GM21717 (cell line): Measurements from ENCODE around the gene ALDH3B2.
"Not testable (repeated sequence)": the region's sequence is repeated elsewhere in the genome, so short reads cannot be mapped to it uniquely, and the experiment has no call there.

Experiments
- ATAC-seq: cut with Tn5 transposase; IDR thresholded peaks from one replicate; pipeline ENCODE4 v1.9.1; 2021; ENCODE audit warnings: mild to moderate bottlenecking, moderate library complexity; ENCODE audit not compliant: unreplicated experiment

Gene ALDH3B2

DNA sequence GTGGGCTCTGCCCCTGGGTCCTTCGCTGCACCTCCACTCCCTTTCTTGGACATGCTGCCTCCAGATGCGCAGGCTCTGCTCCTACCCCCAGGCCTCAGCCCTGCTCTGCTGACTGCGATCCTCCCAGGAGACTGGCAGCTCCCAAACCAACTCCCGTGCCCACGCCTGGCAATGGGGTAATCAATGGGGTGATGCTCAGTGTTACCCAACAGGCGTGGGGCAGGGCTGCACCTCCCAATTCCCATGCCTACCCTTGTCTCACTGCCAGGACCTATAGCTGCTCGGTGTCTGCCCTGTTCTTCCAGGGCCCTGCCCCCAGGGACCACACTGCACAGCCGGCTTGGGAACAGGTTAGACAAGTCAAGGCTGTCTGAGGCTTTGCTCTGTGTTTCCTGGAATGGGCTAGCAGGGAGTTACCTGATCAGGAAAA lies at the start of gene ALDH3B2:
TSS of gene ALDH3B2 (minus strand) at position 182 of the 430 bp plus-strand sequence. CDS start 7,688 bp downstream, outside the sequence.
- no peak for ATAC-seq

DNA sequence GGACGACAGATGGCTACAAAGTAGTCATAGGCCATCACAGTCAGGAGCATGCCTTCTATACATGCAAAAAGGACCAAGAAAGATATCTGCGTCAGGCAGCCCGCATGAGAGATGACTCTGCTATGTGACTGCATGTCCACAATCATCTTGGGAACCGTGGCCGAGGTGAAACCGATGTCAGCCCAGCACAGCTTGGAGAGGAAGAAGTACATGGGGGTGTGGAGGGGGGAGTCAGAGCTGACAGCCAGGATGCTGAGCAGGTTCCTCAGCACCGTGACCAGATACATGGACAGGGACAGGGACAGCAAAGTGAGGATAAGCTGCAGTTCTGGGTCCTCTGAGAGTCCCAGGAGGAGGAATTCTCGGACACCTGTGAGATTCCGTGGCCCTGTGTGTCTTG lies 48.6 kb upstream of the ALDH3B2 start:
- not testable (repeated sequence) for ATAC-seq

- not testable (repeated sequence) for ATAC-seq
Measured at GRCh38 chr11:67716226-67716625, 41.8 kb upstream of the ALDH3B2 start.

DNA sequence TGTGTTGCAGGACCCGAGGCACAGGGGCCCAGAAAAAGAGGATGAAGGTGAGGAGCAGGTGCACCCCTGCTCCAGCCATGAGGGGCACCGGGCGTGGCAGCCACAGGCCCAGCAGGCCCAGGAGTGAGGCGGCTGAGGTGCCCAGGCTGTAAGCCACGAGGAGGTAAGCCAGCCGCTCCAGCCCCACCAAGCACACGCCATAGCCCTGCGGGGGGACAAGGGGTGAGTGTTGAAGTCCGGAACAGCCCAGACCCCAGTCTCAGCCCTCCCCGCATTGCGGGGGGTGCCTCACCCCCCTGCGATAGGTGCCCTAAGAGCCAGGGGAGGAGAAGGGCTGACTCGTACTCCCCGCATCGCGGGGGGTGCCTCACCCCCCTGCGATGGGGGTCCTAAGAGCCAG lies 41.4 kb upstream of the ALDH3B2 start:
- not testable (repeated sequence) for ATAC-seq

GRCh38 chr11:67713892-67714509 lies 39.6 kb upstream of the ALDH3B2 start:
- ATAC-seq = not testable (repeated sequence)

DNA sequence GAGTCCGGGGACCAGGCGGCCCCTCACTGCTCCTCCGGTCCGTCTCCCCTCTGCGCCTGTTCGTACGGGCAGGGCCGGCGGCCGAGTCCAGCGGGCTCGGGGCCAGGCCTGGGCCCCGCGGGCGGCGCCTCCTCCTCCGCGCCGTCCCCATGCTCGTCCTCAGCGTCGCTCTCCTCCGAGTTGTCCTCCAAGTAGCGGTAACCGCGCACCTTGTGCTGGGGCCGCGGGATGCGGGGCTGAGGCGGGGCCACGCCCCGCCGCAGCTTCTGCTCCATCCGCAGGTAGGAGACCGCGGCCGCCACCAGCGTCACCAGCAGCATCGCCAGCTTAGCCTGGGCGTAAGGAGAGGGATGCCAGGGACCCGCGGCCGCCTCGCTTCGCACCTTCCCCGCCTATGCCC lies 37.3 kb upstream of the ALDH3B2 start:
- not testable (repeated sequence) for ATAC-seq

- ATAC-seq = not testable (repeated sequence)
Measured at GRCh38 chr11:67711212-67711611, 36.8 kb upstream of the ALDH3B2 start.

DNA sequence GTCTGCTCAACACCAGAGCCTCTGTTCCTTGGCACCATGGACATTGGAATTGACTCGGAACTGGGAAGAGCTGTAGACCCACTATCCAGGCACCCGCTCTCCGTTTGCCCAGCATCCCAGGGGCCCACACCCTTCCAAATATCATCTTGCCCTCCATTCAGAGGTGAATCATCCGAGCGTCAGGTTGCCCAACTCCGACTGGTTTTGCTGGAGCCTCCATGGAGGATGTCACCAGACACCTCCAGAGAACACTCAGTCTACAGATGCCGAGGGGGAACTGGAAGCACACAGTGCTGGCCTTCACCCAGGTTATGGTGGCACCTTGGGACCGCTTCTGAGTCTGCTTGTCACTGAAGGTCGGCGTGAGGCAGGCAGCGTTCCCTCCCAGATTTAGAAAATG lies 35.4 kb upstream of the ALDH3B2 start:
- ATAC-seq = not testable (repeated sequence)

DNA sequence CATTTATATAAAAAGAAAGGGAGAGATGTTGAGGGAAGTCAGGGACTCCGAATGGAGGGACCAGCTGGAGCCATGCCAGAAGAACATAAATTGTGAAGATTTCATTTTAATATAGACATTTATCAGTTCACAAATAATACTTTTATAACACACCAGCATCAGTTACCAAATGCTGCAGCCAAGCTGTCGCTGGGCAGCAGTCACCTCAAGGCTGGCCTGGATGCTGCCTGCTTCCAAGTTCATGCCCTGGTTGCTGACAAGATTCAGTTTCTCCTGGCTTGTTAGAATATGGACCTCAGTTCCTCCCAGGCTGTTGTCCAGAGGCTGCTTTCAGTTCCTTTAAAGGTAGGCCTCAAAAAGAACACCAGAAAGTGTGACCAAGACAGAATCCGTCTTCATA lies 30.8 kb upstream of the ALDH3B2 start:
- ATAC-seq = no peak

DNA sequence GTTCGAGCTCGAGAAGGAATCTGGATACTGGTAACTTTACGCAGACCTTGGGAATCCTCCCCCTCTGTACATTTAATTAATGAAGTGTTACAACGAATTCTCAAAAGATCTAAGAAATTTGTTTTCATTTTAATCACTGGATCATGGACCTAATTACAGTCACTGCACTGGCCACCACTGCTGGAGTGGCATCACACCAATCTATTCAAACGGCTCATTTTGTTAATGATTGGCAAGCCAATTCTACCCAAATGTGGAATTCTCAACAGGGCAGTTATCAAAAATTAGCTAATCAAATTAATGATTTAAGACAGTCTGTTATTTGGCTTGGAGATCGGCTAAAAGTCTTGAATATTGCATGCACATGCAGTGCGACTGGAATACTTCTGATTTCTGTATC lies 30.1 kb upstream of the ALDH3B2 start:
- ATAC-seq = no peak

GRCh38 chr11:67703709-67704108 lies 29.3 kb upstream of the ALDH3B2 start:
- not testable (repeated sequence) for ATAC-seq

GRCh38 chr11:67700548-67701262 lies 26.3 kb upstream of the ALDH3B2 start:
- no peak for ATAC-seq

DNA sequence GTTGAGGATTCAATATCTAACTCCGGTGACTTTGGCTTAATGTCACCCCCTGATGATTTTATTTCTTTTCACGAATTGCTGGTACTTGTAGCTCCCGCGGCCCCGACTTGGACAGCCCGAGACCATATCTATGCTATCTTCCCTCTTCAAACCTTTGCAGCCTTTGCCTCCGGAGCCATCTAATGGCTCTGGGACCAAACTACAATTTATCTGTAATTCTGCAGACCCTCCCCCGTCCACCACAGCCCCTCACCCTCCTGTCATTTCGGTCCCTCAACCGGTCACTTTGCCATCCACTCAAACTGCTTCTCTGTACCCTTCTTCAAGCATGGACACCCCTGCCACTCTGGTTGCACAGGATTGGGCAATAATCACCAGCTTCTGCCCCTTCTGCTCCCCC lies 25.7 kb upstream of the ALDH3B2 start:
- no peak for ATAC-seq

- no peak for ATAC-seq
Measured at GRCh38 chr11:67699521-67699920, 25.1 kb upstream of the ALDH3B2 start.

DNA sequence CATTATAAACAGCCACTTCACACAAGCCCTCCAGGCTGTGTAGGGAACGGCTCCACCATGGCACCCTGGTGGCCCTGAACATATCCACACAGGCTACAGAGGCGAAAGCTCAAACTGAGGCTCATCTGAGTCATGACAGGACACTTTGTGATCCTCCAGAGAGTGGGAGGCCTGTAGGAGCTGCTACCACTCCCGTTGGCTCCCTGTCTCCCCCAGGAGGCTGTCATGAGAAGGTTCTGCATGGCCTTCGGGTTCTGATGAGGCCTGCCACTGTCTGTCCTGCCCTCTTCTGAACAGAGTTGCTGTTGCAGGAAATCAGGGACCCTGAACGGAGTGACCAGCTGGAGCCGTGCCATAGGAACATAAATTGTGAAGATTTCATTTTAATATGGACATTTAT lies 23.8 kb upstream of the ALDH3B2 start:
- ATAC-seq = no peak

DNA sequence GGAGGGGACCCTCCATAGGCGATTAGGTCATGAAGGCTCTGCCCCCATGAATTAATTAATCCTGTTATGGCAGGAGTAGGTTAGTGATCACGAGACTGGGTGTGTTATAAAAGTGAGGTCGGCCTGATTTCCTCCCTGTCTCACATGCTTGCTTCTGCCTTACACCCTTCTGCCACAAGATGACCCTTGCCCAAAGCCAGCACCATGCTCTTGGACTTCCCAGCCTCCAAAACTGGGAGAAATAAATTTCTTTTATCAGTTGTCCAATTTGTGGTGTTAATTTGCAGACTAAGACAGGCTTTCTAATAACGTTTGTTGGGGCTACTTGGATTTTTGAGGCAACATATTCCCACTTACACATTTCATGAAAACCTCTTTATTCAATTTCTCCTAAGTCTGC lies 23.4 kb upstream of the ALDH3B2 start:
- no peak for ATAC-seq

- ATAC-seq = no peak
Measured at GRCh38 chr11:67696998-67697397, 22.6 kb upstream of the ALDH3B2 start.

DNA sequence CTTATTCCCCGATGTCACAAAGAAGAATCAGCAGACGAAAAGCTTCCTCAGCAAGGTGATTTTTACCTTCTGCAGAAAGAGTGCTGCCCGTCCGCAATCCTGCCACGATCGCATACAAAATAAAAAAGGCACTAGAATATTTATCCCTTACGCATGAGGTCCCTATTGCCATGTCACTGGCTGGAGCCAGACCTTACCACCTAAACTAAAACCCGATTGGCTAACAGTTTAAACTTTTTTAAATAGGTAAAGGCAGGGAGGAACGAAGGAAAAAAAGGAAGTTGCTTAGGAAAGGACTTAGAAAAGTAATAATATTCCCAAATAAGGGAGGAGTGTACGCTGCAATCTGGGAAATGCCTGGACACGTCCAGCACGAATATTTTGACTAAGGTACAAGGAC lies 21.2 kb upstream of the ALDH3B2 start:
- ATAC-seq = no peak

DNA sequence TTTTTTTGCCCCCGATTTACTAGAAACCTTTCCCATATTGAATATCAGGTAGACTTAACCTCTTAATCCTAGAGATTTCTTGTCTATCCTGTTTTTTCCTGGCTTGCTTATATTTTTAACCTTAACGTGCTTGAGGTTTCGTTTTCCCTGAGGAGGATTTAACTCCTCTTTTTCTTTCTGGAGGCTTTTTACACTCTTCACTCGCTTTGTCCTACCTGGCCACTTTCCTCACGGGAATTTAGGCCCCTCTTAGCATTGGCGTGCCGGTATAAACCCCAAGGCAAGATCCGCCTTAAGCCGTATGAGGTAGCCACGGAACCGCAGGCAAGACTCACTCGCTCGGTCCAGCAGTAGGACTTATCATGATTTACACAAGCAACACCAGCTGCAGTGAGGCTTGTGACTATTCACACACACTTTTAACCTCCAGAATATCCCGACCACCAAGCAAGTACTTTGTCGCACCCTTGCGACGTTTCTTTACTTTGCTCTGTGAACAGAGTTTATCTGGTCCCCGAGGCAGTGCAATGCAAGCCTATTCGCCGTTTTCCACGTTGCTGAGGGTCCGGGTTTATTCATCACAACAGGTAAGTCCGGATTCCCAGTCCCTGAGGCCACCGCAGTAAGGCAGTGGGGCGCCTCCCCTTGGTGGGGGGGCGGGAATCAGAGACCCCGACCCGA lies 20.6 kb upstream of the ALDH3B2 start:
- no peak for ATAC-seq

GRCh38 chr11:67691149-67691548 lies 16.7 kb upstream of the ALDH3B2 start:
- ATAC-seq = no peak

DNA sequence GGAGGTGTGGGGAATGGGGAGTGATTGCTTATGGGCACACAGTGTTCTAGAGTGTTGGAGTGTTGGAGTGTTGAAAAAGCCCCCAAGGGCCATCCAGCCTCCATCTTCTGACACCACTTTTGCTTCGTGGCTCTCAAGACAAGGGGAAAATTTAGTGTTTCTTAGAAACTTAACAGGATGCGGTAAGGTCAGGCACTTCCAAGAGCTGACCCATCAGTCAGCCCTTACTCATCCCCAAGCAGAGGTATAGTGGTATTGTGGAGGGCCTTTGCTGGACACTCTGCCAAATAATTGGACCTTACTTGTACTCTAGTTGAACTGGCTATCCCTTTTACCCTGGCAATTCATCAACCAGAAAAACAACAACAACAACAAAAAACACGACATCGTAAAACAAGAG lies 14.8 kb upstream of the ALDH3B2 start:
- ATAC-seq = no peak

DNA sequence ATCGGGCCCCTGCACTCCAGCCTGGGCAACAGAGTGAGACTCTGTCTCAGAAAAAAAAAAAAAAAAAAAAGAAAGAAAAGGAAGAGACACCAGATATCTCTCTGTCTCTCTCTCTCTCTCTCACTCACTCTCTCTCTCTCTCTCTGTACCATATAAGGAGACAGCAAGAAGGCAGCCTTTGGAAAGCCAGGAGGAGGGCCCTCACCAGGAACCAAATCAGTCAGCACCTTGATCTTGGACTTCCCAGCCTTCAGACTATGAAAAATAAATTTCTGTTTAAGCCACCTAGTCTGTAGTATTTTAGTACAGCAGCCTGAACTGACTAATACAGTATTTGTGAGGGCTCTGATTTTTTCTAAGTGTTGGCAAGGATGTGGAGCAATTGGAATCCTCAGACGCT lies 13.6 kb upstream of the ALDH3B2 start:
- ATAC-seq = no peak
